Kidney glomerular epithelial cell (primary cell): Measurements from ENCODE around the gene NR3C1.

Experiments
- DNase-seq: peaks from one replicate; lab custom pipeline; 2025; lab: John Stamatoyannopoulos, UW

The NR3C1 gene

GRCh38 chr5:143360755-143361154 lies 42.7 kb downstream of the NR3C1 start:
- no peak for DNase-seq

GRCh38 chr5:143359869-143360268 lies 43.6 kb downstream of the NR3C1 start:
- no peak for DNase-seq

- no peak for DNase-seq
These were observed 46.5 kb downstream of the NR3C1 start for GRCh38 chr5:143356855-143357583.

DNA sequence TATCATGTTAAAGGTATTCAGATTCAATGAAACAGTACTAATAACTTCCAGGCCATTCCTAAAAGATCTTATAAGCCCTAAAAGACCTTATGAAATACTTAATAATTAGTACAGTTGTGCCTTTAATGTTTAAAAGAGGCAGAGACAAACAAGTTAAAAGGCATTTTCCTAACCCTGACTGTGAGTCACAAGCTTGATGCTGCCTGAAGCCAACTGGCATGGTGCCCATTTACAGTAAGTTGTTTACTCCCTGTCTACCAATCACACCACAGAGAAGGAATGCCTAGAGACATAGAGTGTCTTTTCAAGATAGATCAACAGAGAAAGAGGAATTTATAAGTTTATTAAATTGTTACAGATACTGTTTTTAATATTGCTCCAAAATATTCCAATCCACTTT lies 47.8 kb downstream of the NR3C1 start:
- DNase-seq, result peak; percentile 76

DNA sequence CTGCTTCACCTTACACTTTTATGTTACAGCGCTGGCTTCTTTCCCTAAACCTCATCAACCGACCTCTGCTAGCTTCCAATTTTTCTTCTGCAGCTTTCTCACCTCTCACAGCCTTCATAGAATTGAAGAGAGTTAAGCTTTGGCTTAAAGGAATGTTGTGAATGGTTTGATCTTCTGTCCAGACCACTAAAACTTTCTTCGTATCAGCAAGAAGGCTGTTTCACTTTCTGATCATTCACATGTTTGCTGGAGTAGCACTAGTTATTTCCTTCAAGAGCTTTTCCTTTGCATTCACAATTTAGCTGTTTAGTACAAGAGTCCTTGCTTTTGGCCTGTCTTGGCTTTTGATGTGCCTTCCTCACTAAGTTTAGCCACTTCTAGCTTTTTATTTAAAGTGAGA lies 49.5 kb downstream of the NR3C1 start:
- DNase-seq, result no peak

DNA sequence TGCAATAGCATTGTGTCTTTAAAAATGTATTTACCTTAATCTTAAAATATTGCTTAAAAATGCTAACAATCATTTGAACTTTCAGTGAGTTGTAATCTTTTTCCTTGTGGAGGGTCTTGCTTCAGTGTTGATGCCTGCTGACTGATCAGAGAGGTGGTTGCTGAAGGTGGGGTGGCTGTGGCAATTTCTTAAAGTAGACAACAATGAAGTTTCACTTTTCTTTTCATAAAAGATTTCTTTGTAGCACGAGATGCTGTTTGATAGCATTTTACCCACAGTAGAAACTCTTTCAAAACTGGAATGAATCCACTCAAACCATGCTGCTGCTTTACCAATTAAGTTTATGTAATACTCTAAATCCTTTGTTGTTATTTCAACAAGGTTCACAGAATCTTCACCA lies 50.8 kb downstream of the NR3C1 start:
- no peak for DNase-seq

DNA sequence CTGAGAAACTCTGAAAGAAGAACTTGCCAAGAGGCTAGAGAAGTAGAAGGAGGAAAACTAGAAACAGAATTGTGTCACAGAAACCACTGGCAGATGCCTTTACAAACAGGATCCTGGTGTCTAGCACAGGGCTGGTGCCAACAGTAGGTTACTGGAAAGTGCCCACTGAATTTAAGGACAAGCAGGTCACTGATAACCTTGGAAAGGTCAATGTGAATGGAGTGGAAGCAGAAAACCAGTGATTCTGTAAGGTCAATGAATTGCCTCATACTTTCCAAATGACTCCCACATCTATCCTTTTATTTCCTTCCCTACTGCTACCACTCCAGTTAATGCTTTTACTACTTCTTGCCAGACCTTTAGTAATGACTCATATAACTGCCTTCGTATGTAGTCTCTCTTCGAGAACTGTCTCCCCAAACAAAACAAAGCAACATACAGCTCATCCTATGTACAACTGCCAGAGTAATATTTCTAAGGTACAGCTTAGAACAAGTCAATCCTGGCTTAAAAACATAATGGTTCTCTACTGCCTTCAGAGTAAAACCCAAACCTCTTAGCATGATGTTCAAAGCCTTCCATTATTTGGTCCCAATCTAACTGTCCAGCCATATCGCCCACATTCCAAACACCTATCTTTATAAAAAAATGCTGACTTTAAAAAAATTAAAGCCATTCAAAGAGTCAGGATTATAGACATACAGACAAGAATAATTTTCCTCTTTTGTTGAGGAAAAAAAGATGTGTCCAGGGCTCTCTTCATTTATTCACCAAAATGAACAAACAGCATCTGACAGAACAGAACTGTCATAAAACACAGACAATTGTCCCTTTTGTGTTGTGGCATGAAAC lies 52.5 kb downstream of the NR3C1 start:
- DNase-seq, result no peak

DNA sequence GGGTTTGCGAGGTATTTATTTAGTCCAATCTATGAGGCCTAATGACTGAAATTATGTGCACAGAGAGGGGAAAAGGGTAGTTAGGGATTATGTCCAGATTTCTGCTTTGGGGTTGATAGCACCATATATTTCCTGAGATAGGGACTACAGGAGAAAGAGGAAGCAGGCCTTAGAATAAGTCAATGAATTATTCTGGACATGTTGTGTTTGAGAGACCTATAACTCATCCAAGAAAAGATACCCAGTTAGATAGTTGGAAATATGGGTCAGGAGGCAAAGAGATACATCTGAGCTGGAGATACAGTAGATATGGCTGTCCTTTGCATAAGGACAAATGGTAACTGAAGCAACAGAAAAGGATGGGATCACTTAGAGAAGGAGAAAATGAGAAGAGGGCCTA lies 53.1 kb downstream of the NR3C1 start:
- no peak for DNase-seq

GRCh38 chr5:143349177-143349576 lies 54.3 kb downstream of the NR3C1 start:
- no peak for DNase-seq

- no peak for DNase-seq
These were observed 55.7 kb downstream of the NR3C1 start for GRCh38 chr5:143347698-143348344.

DNA sequence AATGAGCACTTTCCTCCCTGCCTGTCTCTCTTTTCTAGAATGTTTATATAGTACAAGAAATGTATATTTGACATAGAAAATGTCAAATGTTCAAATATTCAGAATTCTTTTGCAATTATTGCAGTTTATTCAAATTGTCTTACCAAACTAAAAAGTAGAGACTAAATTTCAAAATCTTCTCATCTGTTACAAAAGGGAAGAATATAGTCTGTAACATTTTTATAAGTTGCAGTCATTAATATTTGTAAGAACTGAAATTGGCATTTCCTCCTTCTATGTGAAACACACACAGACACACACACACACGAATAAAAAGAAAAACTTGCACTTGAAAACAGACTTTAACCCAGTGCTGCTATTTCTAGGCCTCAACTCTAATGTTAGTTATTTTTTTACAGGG lies 56.4 kb downstream of the NR3C1 start:
- no peak for DNase-seq

DNA sequence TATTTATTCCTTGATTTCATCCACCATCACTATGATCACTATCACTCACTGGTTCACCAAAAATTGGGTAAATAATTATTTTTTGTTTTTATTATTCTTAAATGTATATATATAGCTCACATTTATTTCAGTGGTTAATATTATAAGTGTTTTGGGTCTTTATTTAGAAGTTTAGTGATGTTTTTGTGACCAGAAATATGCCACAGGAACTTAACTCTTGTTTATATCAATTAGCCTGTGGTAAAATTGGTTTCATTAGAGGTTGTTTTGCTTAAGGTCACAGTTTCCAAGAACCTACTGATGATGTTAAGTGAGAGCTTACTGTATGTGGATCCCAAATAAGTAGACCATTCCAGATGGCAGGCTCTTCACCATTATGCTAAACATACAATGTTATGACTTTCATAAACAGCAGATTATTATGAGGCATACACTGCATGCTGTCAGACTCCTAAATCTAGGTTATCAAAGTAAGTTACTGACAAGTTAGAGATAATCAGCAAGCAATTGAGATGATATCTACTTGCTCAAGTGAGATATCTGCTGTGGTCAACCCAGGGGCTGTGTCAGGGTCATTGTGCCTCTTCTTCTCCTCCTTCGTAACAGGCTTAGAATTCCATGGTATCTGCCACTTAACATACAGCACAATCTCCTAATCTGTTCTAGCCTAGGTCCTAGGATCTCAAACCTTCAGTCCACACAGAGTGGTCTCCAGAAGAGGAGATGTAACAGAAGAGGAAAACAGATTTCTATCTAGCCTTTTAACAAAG lies 57.6 kb downstream of the NR3C1 start:
- no peak for DNase-seq

GRCh38 chr5:143343042-143343441 lies 60.4 kb downstream of the NR3C1 start:
- DNase-seq, result no peak

- DNase-seq, result no peak
These were observed 60.9 kb downstream of the NR3C1 start for GRCh38 chr5:143342607-143343006.

DNA sequence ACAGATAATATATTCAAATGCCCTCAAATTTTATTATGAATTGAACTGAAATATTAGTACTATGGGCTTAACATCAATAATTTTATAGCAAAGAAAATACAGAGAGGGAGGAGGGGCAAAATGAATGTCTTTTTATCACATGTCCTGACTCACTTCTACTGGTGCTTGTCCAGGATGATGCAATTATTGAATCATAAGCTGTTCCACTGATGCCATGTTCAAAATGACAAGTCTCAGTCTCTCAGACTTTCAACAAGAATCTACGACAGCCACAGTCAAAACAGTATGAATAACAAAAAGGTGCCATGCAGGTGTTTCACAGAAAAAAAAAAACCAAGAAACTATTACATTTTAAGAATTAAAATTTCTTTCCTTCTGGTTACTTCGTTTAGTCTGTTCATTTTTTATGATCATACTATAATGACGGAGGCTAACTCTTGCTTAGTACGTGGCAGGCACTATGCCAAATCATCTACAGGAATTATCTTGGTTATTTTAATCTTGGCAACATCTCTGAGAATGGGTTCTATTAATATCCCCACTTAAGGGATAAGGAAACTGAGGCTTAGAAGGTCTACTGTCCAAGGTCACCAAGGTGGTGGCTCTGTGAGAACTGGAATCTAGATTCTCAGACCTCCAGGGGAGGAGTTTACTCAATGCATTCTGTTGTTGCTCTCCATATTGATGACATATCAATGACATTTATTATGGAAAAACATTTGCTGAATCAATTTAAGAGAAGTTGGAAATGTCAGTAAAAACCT lies 61.5 kb downstream of the NR3C1 start:
- DNase-seq, result peak; percentile 16

DNA sequence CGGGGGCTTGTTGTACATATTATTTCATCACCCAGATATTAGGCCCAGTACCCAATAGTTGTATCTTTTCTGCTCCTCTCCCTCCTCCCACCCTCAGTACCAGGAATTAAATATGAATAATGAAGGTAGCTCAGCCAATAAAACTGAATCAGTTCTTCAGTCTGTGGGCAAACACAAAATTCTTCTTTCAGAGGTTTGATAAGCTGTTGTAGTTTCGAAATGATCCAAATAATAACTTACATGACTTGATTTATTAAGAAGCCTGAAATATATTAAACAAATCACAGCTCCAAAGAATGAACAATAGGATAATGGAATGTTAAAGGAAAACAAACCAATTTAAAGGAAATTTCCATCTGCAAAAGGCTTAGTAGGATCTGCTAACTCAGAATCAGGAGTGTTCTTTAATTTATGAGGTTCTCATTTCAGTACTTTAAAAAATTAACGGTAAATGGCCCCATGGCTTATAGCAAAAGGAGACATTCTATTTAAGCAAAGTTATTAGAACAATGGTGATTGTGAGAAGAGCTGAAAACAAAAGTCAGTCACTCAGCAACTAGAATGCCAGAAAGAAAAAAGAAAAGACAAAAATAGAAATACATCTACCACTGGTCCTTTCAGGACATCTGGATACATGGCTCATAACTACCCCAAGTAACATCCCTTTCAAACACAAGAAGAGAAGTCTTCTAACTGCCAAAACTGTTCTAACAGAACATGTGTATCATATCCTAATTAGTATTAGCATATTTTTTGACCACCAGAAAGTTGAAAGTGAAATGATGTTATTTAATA lies 62.4 kb downstream of the NR3C1 start:
- no peak for DNase-seq

DNA sequence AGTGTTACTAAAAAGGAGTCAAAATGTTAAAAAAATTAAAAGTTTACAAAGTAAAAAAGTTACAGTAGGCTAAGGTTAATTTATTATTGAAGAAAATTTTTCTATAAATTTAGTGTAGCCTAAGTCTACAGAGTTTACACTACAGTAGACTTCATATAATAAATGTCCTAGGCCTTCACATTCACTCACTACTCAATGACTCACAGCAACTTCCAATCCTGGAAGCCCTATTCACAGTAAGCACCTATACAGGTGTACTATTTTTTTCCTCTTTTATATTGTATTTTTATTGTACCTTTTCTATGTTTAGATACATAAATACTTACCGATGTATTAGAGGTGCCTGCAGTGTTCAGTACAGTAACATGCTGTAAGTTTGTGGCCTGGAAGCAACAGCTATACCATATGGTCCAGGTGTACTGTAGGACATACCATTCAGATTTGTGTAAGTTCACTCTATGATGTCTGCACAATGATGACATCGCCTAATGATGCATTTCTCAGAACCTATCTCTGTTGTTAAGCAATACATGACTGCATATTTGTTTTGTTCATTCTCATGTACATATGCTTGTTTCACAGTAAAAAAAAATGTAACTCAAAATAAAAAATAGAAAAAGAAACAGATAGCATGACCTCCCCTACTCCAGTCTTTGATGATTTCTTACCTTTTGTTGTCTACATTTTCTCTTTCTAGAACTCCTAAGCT lies 64.7 kb downstream of the NR3C1 start:
- DNase-seq, result no peak

DNA sequence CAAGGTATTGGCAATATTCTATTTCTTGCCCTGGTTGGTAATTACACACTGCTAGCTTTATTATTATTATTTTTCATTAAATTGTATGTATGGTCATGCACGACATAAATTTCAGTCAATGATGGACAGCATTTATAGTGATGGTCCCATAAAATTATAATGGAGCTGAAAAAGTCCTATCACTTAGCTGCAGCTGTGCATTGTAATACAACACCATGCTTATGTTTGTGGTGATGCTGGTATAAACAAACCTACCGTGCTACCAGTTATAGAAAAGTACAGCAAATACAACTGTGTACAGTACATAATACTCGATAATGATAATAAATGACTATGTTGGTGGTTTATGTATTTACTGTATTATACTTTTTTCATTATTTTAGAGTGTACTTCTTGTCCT lies 65.5 kb downstream of the NR3C1 start:
- DNase-seq, result no peak

DNA sequence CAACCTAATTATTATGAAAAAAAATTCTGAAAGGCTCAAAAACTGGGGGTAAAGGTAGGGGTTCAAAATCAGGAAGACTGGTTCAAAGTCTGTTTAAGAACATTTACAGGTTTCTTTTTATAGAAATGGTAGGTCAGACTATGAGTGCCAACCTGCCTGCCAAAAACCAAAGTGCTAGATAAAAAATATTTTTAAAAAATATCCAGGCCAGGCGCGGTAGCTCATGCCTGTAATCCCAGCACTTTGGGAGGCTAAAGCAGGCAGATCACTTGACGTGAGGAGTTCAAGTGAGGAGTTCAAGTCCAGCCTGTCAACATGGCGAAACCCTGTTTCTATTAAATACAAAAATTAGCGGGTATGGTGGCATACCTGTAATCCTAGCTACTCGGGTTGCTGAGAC lies 67.0 kb downstream of the NR3C1 start:
- no peak for DNase-seq

DNA sequence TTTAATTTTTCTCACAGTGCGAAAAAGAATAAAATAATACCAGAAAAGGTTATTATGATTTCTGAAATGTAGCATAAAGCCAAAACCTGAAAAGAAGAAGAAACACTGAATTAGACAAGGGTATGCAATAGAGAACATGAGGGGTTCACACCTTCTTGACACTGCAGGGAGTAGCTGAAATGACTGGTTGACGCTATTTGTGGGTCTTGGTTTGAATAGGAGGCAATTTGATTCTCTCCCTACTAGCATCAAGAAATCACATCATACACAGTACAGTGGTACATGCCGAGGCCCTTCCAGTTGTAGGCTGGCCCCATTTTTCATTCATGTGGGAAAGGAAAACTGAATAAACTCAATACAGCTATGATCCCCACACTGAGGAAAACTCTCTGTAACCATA lies 68.6 kb downstream of the NR3C1 start:
- DNase-seq, result no peak
